Activated CD4-positive, alpha-beta memory T cell treated with anti-CD3 and anti-CD28 coated beads for 36 hours (primary cell): Measurements from ENCODE around the gene TPD52L3. TPM values are rescaled to one million over a fixed set of nuclear protein-coding genes. Genes with fewer than 3 reads are reported as not detected.

ENCODE experiments used
- CTCF ChIA-PET: fragments of 350-600 bp; sonication (Branson Sonifier 250); formaldehyde crosslinking; loops from one replicate; lab custom pipeline; 2021; ENCODE audit warnings: antibody characterized with exemption, inconsistent platforms; lab: Charles Lee
- POLR2A ChIA-PET: fragments of 350-600 bp; sonication (Branson Sonifier 250); formaldehyde crosslinking; loops from one replicate; lab custom pipeline; 2021; ENCODE audit warnings: antibody characterized with exemption; lab: Charles Lee
- DNase-seq: peaks from one replicate; pipeline ENCODE4 v3.0.0-alpha.2; 2020
- H3K27ac Mint-ChIP-seq: one replicate; pipeline ENCODE4 v1.8.0; 2021; ENCODE audit warnings: mixed read lengths
- H3K27me3 Mint-ChIP-seq: one replicate; pipeline ENCODE4 v1.8.0; 2021; ENCODE audit warnings: mixed read lengths
- H3K36me3 Mint-ChIP-seq: one replicate; pipeline ENCODE4 v1.8.0; 2021; ENCODE audit warnings: mixed read lengths
- H3K4me1 Mint-ChIP-seq: one replicate; pipeline ENCODE4 v1.8.0; 2021; ENCODE audit warnings: low read depth, mixed read lengths
- H3K4me3 Mint-ChIP-seq: one replicate; pipeline ENCODE4 v1.8.0; 2021; ENCODE audit warnings: mild to moderate bottlenecking, mixed read lengths
- H3K9me3 Mint-ChIP-seq: one replicate; pipeline ENCODE4 v1.8.0; 2021; ENCODE audit warnings: mixed read lengths
- intact Hi-C: fragments of 100-400 bp; cut with micrococcal nuclease; formaldehyde crosslinking; loops from one replicate; pipeline ENCODE4 v1.15.1; 2023
- total RNA-seq, 2 experiments: library from RNA; stranded (reverse); gene quantifications; one replicate each; pipeline ENCODE4 v1.2.3, GENCODE V29; 2021

Gene TPD52L3
- not detected for total RNA-seq

GRCh38 chr9:6328103-6328502, at the start of gene TPD52L3:
Gene TPD52L3 (plus strand): TSS chr9:6328375. CDS start chr9:6328596, 221 bp downstream.
- Mint-ChIP-seq H3K9me3 (peaks cover 4% of the 10 kb centered on the region), H3K4me1 (no peaks in the 10 kb centered on the region), H3K36me3 (no peaks in the 10 kb centered on the region), H3K4me3 (no peak within 1 kb of the TSS), H3K27ac (no peak within 1 kb of the TSS), H3K27me3 (peaks cover 13% of the 10 kb centered on the region)
- intact Hi-C loops, result no loop called here
- DNase-seq, result no peak
- POLR2A ChIA-PET, result no interaction called here
- CTCF ChIA-PET, result no interaction called here

GRCh38 chr9:6301858-6302257, 26.3 kb upstream of the TPD52L3 start:
- Mint-ChIP-seq H3K4me1 (no peaks in the 10 kb centered on the region), H3K27me3 (peaks cover 3% of the 10 kb centered on the region), H3K9me3 (no peaks in the 10 kb centered on the region), H3K4me3 (no peak overlapping the region), H3K27ac (no peak overlapping the region), H3K36me3 (no peaks in the 10 kb centered on the region)
- intact Hi-C loops, result loop anchor here (1.0 to 10.0 kb wide), 2 partner anchors 177 to 416 kb away; no protein-coding TSS in a partner anchor
- no peak for DNase-seq
- POLR2A ChIA-PET, result no interaction called here
- CTCF ChIA-PET, result no interaction called here

DNA sequence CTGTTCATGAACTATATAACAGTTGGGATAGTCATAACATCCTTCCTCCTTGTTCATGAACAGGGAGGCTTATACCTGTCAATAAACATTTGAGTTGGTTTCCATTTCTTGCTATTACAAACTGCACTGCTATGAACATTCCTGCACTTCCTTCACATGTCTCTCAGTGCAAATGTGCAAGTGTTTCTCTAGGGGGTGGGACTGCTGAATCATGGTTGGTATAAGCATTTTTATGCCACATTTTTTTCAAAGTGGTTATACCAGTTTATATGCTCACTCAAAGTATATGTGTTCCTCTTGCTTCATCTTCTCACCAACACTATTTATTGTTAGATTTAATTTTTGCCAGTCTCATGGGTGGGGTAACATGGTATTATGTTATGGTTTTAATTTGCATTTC, 25.8 kb upstream of the TPD52L3 start:
- Mint-ChIP-seq H3K27ac (no peak overlapping the region), H3K4me1 (no peaks in the 10 kb centered on the region), H3K27me3 (peaks cover 3% of the 10 kb centered on the region), H3K4me3 (no peak overlapping the region), H3K9me3 (no peaks in the 10 kb centered on the region), H3K36me3 (no peaks in the 10 kb centered on the region)
- POLR2A ChIA-PET, result no interaction called here
- CTCF ChIA-PET, result no interaction called here
- DNase-seq, result no peak
- intact Hi-C loops, result loop anchor here (1.0 to 10.0 kb wide), 2 partner anchors 178 to 416 kb away; no protein-coding TSS in a partner anchor

- intact Hi-C loops, result loop anchor here (10.0 kb wide), 1 partner anchor 179 kb away; no protein-coding TSS in a partner anchor
- ChIA-PET POLR2A (interaction anchor here (0.6 kb wide), 1 partner anchor 258 kb away, joined by 3 read pairs; no protein-coding TSS in a partner anchor), CTCF (interaction anchor here (5.7 kb wide), 1 partner anchor 250 kb away, joined by 72 read pairs; no protein-coding TSS in a partner anchor)
- Mint-ChIP-seq H3K4me3 (no peak overlapping the region), H3K36me3 (no peaks in the 10 kb centered on the region), H3K27ac (no peak overlapping the region), H3K27me3 (peaks cover 3% of the 10 kb centered on the region), H3K4me1 (no peaks in the 10 kb centered on the region), H3K9me3 (no peaks in the 10 kb centered on the region)
- DNase-seq, result no peak
Measured at GRCh38 chr9:6304232-6304631, 23.9 kb upstream of the TPD52L3 start.

DNA sequence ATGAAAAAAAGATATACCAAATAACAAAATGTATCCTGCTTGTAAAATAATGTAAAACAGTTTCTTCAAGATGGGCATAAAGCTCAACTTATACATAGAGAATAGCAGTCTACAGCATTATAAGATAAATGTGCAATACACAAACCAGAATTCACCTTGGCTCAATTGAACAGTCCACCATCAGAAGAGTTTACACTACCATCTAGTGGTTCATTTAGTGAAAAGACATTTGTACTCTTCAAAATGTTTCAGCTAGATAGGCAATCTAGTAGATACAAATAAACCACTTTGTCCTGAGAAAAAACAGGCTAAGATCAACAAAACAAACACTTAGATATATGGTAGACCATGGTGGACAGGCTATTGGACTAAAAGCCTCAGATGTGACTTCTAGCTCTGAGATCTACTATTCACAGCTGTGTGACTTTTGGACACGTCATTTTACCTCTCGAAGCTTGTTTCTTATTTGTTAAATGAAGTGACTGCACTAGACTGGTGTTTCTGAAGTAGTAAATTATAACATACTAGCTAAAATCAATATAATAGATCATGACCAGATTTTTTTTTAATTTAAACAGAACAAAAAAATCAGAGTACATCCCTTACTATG, 22.1 kb upstream of the TPD52L3 start:
- H3K4me1 Mint-ChIP-seq, result no peaks in the 10 kb centered on the region
- H3K27ac Mint-ChIP-seq, result no peak overlapping the region
- ChIA-PET CTCF (interaction anchor here (0.5 to 5.7 kb wide), 27 partner anchors 9 to 448 kb away, joined by 3 to 72 read pairs (median 4); partner anchors contain the start of gene RANBP6), POLR2A (no interaction called here)
- no peaks in the 10 kb centered on the region for H3K9me3 Mint-ChIP-seq
- DNase-seq, result no peak
- intact Hi-C loops, result loop anchor here (1.0 to 10.0 kb wide), 3 partner anchors 181 to 420 kb away; no protein-coding TSS in a partner anchor
- H3K27me3 Mint-ChIP-seq, result no peaks in the 10 kb centered on the region
- H3K4me3 Mint-ChIP-seq, result no peak overlapping the region
- H3K36me3 Mint-ChIP-seq, result no peaks in the 10 kb centered on the region

- no peak for DNase-seq
- intact Hi-C loops, result loop anchor here (10.0 kb wide), 1 partner anchor 183 kb away; no protein-coding TSS in a partner anchor
- ChIA-PET CTCF (interaction anchor here (1.1 to 5.7 kb wide), 3 partner anchors 110 to 422 kb away, joined by 3 to 72 read pairs (median 32); no protein-coding TSS in a partner anchor), POLR2A (no interaction called here)
- H3K9me3 Mint-ChIP-seq, result no peaks in the 10 kb centered on the region
- H3K4me1 Mint-ChIP-seq, result no peaks in the 10 kb centered on the region
- H3K4me3 Mint-ChIP-seq, result no peak overlapping the region
- no peak overlapping the region for H3K27ac Mint-ChIP-seq
- H3K36me3 Mint-ChIP-seq, result no peaks in the 10 kb centered on the region
- peaks cover under 1% of the 10 kb centered on the region for H3K27me3 Mint-ChIP-seq
Measured at GRCh38 chr9:6307551-6308096, 20.6 kb upstream of the TPD52L3 start.

DNA sequence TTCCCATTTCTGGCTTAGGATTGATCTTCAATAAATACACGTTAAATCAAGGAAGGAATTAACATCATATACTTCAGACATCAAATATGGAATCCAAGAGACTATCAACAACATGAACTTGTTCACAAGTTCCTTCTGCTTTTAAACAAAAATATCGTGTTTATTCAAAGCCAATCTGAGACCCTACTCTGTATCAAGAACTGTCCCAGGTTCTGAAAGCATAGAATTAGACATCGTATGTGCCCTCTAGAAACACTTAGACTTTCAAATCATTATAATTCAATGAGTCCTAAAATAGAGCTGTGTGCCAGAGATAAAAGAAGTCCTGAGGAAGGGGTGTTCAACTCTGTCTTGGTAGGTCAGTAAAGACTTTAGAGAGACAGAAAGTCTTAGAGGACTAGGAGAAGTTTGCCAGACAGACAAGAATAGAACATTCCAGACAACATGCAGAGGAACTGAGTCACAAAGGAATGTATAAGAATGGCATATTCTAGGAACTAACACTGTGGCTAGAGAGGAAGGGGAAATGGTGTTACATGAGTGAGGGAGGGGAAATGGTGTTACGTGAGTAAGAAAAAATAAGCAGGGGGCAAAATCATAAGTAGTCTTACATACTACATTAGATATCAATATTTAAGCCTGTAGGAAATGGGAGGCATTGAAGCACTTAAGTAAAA, 2.9 kb downstream of the TPD52L3 start:
- CTCF ChIA-PET, result no interaction called here
- peaks cover 14% of the 10 kb centered on the region for H3K27me3 Mint-ChIP-seq
- intact Hi-C loops, result no loop called here

GRCh38 chr9:6334305-6334704, 6.1 kb downstream of the TPD52L3 start:
- intact Hi-C loops, result no loop called here
- ChIA-PET POLR2A (no interaction called here), CTCF (no interaction called here)
- Mint-ChIP-seq H3K27me3 (peaks cover 18% of the 10 kb centered on the region), H3K4me3 (no peak overlapping the region), H3K36me3 (no peaks in the 10 kb centered on the region), H3K27ac (no peak overlapping the region), H3K4me1 (no peaks in the 10 kb centered on the region), H3K9me3 (peaks cover 17% of the 10 kb centered on the region)
- no peak for DNase-seq

More for the DNA sequence above, 2.9 kb downstream of the TPD52L3 start:
- Mint-ChIP-seq H3K9me3 (peaks cover 17% of the 10 kb centered on the region), H3K27ac (no peak overlapping the region), H3K4me3 (no peak overlapping the region), H3K36me3 (no peaks in the 10 kb centered on the region), H3K4me1 (no peaks in the 10 kb centered on the region)
- DNase-seq, result no peak
- POLR2A ChIA-PET, result no interaction called here

- H3K27ac Mint-ChIP-seq, result no peak overlapping the region
- no peak overlapping the region for H3K4me3 Mint-ChIP-seq
- ChIA-PET CTCF (interaction anchor here (1.0 kb wide), 1 partner anchor 219 kb away, joined by 3 read pairs; no protein-coding TSS in a partner anchor), POLR2A (no interaction called here)
- H3K27me3 Mint-ChIP-seq, result peaks cover 1% of the 10 kb centered on the region
- no peaks in the 10 kb centered on the region for H3K9me3 Mint-ChIP-seq
- DNase-seq, result no peak
- intact Hi-C loops, result no loop called here
- no peaks in the 10 kb centered on the region for H3K36me3 Mint-ChIP-seq
- no peaks in the 10 kb centered on the region for H3K4me1 Mint-ChIP-seq
Measured at GRCh38 chr9:6348766-6349165, 20.6 kb downstream of the TPD52L3 start.

- ChIA-PET CTCF (interaction anchor here (1.0 to 9.5 kb wide), 2 partner anchors 216 to 232 kb away, joined by 3 to 136 read pairs; no protein-coding TSS in a partner anchor), POLR2A (no interaction called here)
- Mint-ChIP-seq H3K27ac (no peak overlapping the region), H3K4me1 (peaks cover 16% of the 10 kb centered on the region), H3K4me3 (no peak overlapping the region), H3K9me3 (no peaks in the 10 kb centered on the region), H3K36me3 (no peaks in the 10 kb centered on the region), H3K27me3 (peaks cover 4% of the 10 kb centered on the region)
- intact Hi-C loops, result loop anchor here (10.0 kb wide), 1 partner anchor 143 kb away; no protein-coding TSS in a partner anchor
- DNase-seq, result no peak
Measured at GRCh38 chr9:6351737-6352136, 23.6 kb downstream of the TPD52L3 start.

GRCh38 chr9:6354072-6354686, 26.0 kb downstream of the TPD52L3 start:
- Mint-ChIP-seq H3K36me3 (no peaks in the 10 kb centered on the region), H3K27ac (no peak overlapping the region), H3K27me3 (peaks cover 4% of the 10 kb centered on the region), H3K9me3 (no peaks in the 10 kb centered on the region), H3K4me3 (no peak overlapping the region), H3K4me1 (peaks cover 16% of the 10 kb centered on the region)
- ChIA-PET POLR2A (no interaction called here), CTCF (interaction anchor here (0.7 to 9.5 kb wide), 14 partner anchors 12 to 468 kb away, joined by 3 to 136 read pairs (median 4); partner anchors contain the start of gene UHRF2)
- peak; percentile 23 for DNase-seq
- intact Hi-C loops, result loop anchor here (1.0 to 10.0 kb wide), 4 partner anchors 58 to 313 kb away; no protein-coding TSS in a partner anchor
